Measurements from ENCODE around the gene SNTB2. TPM values are rescaled to one million over a fixed set of nuclear protein-coding genes. Genes with fewer than 3 reads are reported as not detected.
A peak's percentile ranks its signal among the peaks of the same experiment; 100 is the strongest.

Gene SNTB2
- polyA plus RNA-seq, 1 of the 3 experiments (the other 2 are of a cell fraction) = 13.0 TPM

- TF ChIP-seq PBX3 (IDR thresholded peaks at IDR 0.05) = peak; percentile 48
- TF ChIP-seq SIN3A (IDR thresholded peaks at IDR 0.05; ENCODE audit: borderline replicate concordance, low read depth, low read length) = peak; percentile 96; the same call in 1 of the 2 replicates
- peak; percentile 66 for TF ChIP-seq CTCF (IDR thresholded peaks at IDR 0.05)
- TF ChIP-seq NRF1 (IDR thresholded peaks at IDR 0.05; ENCODE audit: low read depth, low read length) = 0 out of 2 replicates have a peak, but pooled peaks have one; percentile 27
- no peak for TF ChIP-seq FOSL2 (IDR thresholded peaks at IDR 0.05; ENCODE audit: borderline replicate concordance, low read depth)
- no peak for TF ChIP-seq YY1 (IDR thresholded peaks at IDR 0.05; ENCODE audit: low read depth)
- no peak for TF ChIP-seq TEAD4 (IDR thresholded peaks at IDR 0.05; ENCODE audit: borderline replicate concordance, insufficient read depth)
- peak; percentile 84 for TF ChIP-seq TAF1 (IDR thresholded peaks at IDR 0.05; ENCODE audit: borderline replicate concordance, low read depth, low read length)
- no peak for TF ChIP-seq EP300 (IDR thresholded peaks at IDR 0.05; ENCODE audit: borderline replicate concordance in 1 of 2, low read depth in 1 of 2, low read length in 1 of 2)
- peak; percentile 18; the same call in 1 of the 2 replicates for TF ChIP-seq POLR2AphosphoS5 (IDR thresholded peaks at IDR 0.05; ENCODE audit: low read depth, low read length)
- no peak for TF ChIP-seq IRF3 (IDR thresholded peaks at IDR 0.05; ENCODE audit: low read depth, low read length)
- no peak for TF ChIP-seq TCF12 (IDR thresholded peaks at IDR 0.05)
- TF ChIP-seq FOXM1 (IDR thresholded peaks at IDR 0.05; ENCODE audit: low read depth) = no peak
- no peak for TF ChIP-seq USF1 (IDR thresholded peaks at IDR 0.05; ENCODE audit: borderline replicate concordance, low read depth)
- no peak for TF ChIP-seq ZBTB33 (IDR thresholded peaks at IDR 0.05; ENCODE audit: borderline replicate concordance, low read depth)
- peak; percentile 51 for TF ChIP-seq MXI1 (IDR thresholded peaks at IDR 0.05; ENCODE audit: low read depth, low read length)
- TF ChIP-seq ELF1 (IDR thresholded peaks at IDR 0.05) = peak; percentile 73
- no peak for TF ChIP-seq JUND (IDR thresholded peaks at IDR 0.05)
- TF ChIP-seq GABPA (IDR thresholded peaks at IDR 0.05; ENCODE audit: low read depth) = no peak
Observed at GRCh38 chr16:69310653-69311532, 123.9 kb downstream of the SNTB2 start, which contains the start of gene VPS4A (continued).

Data from SK-N-SH (cell line).